Loucy (cell line): ENCODE results near the gene CRAMP1.
"Not testable (repeated sequence)": the region's sequence is repeated elsewhere in the genome, so short reads cannot be mapped to it uniquely, and the experiment has no call there.

Experiments
- CTCF ChIP-seq: fragments of 200-600 bp; sonication (generic); conservative IDR thresholded peaks from 2 replicates; pipeline ENCODE4 v1.5.1; 2014; ENCODE audit warnings: mild to moderate bottlenecking, antibody characterized with exemption, low read length
- EZH2phosphoT487 ChIP-seq: fragments of 200-600 bp; IDR thresholded peaks from 2 replicates; pipeline ENCODE4 v1.6.1; 2018; ENCODE audit warnings: antibody characterized with exemption, mild to moderate bottlenecking, moderate library complexity, borderline replicate concordance

GRCh38 chr16:1595511-1595910 is 16.6 kb upstream of the CRAMP1 start:
- TF ChIP-seq CTCF, EZH2phosphoT487: not testable (repeated sequence)
